ENCODE measurements around the gene LRRD1. TPM values are rescaled to one million over a fixed set of nuclear protein-coding genes. Genes with fewer than 3 reads are reported as not detected.
"Not testable (repeated sequence)": the region's sequence is repeated elsewhere in the genome, so short reads cannot be mapped to it uniquely, and the experiment has no call there.

Gene LRRD1
- total RNA-seq, 1 experiment from 2014 or later, result not detected

- H4K8ac ChIP-seq (replicated peaks; ENCODE audit: insufficient read length, low read depth, low read length), result no peak overlapping the region
- no peak for DNase-seq
- no peaks in the 10 kb centered on the region for H3K79me2 ChIP-seq (ENCODE audit: insufficient read depth, low read length)
- no peaks in the 10 kb centered on the region for H3K27me3 ChIP-seq (ENCODE audit: insufficient read depth, low read length)
- H3K56ac ChIP-seq (ENCODE audit: insufficient read length, low read depth, low read length), result no peak overlapping the region
- H4K20me1 ChIP-seq (ENCODE audit: control insufficient read depth, insufficient read depth, insufficient read length), result no peaks in the 10 kb centered on the region
- H2BK12ac ChIP-seq (ENCODE audit: insufficient read length, low read depth, low read length), result no peak overlapping the region
- no peaks in the 10 kb centered on the region for H3K4me1 ChIP-seq (ENCODE audit: insufficient read depth, low read length)
- H3K79me1 ChIP-seq (ENCODE audit: insufficient read depth, low read depth, low read length, poor library complexity, severe bottlenecking), result no peaks in the 10 kb centered on the region
- H3K27ac ChIP-seq (ENCODE audit: insufficient read length, low read depth, low read length), result no peak overlapping the region
- H4K5ac ChIP-seq (ENCODE audit: insufficient read length, low read depth, low read length), result no peak overlapping the region
- H2AK5ac ChIP-seq (ENCODE audit: insufficient read length, low read length), result no peak overlapping the region
- no peak overlapping the region for H3K23ac ChIP-seq (ENCODE audit: insufficient read length, low read depth, low read length)
- H3K4ac ChIP-seq (ENCODE audit: low read depth, low read length), result no peak overlapping the region
- no peaks in the 10 kb centered on the region for H3K9me3 ChIP-seq (ENCODE audit: control insufficient read depth, low read depth, low read length)
- H2BK20ac ChIP-seq (ENCODE audit: low read depth, low read length, poor library complexity, severe bottlenecking), result no peak overlapping the region
- no peak overlapping the region for H3K18ac ChIP-seq (ENCODE audit: insufficient read length, low read depth, low read length)
- no peak for TF ChIP-seq CTCF (conservative IDR thresholded peaks at IDR 0.05)
- Mint-ChIP-seq H3K4me1 (no peaks in the 10 kb centered on the region), H3K36me3 (ENCODE audit: insufficient read depth in 1 of 3, low read depth in 3 of 3) (no peaks in the 10 kb centered on the region), H3K27ac (no peak overlapping the region), H3K4me3 (no peak overlapping the region), H3K27me3 (ENCODE audit: low read depth) (no peaks in the 10 kb centered on the region), H3K9me3 (no peaks in the 10 kb centered on the region)
- no peak overlapping the region for H4K91ac ChIP-seq (ENCODE audit: insufficient read length, low read depth, low read length)
- no peak overlapping the region for H2AFZ ChIP-seq (ENCODE audit: low read length)
- no peak overlapping the region for H3T11ph ChIP-seq (ENCODE audit: low read length)
- no peak overlapping the region for H2BK120ac ChIP-seq (ENCODE audit: low read depth, low read length, poor library complexity, severe bottlenecking)
- no peaks in the 10 kb centered on the region for H3K23me2 ChIP-seq (ENCODE audit: insufficient read length, low read depth, low read length, poor library complexity, severe bottlenecking)
- no peak overlapping the region for H3K14ac ChIP-seq (ENCODE audit: insufficient read depth, low read length)
- H2BK5ac ChIP-seq (ENCODE audit: insufficient read length, low read length), result no peak overlapping the region
- no peak overlapping the region for H3K4me2 ChIP-seq (ENCODE audit: insufficient read depth, insufficient read length, low read length)
- no CpG with 5 or more reads among the region's 5 CpGs for WGBS (ENCODE audit: extremely low coverage, insufficient read length, low lambda C conversion rate)
- H3K9ac ChIP-seq (ENCODE audit: extremely low read depth, insufficient read length, low read length), result no peak overlapping the region
- H2BK15ac ChIP-seq (ENCODE audit: low read depth, low read length), result no peak overlapping the region
Observed at GRCh38 chr7:92149736-92150239, 29.2 kb downstream of the LRRD1 start.

- not testable (repeated sequence) for H3K4me1 Mint-ChIP-seq; H3K56ac ChIP-seq (ENCODE audit: insufficient read length, low read depth, low read length); H2BK20ac ChIP-seq (ENCODE audit: low read depth, low read length, poor library complexity, severe bottlenecking); H3K4me2 ChIP-seq (ENCODE audit: insufficient read depth, insufficient read length, low read length); H2BK15ac ChIP-seq (ENCODE audit: low read depth, low read length); H2BK5ac ChIP-seq (ENCODE audit: insufficient read length, low read length); H2BK12ac ChIP-seq (ENCODE audit: insufficient read length, low read depth, low read length); H3K4ac ChIP-seq (ENCODE audit: low read depth, low read length); DNase-seq; H3K79me1 ChIP-seq (ENCODE audit: insufficient read depth, low read depth, low read length, poor library complexity, severe bottlenecking); H4K5ac ChIP-seq (ENCODE audit: insufficient read length, low read depth, low read length); H3K9me3 ChIP-seq (ENCODE audit: control insufficient read depth, low read depth, low read length); H2AFZ ChIP-seq (ENCODE audit: low read length); H2AK5ac ChIP-seq (ENCODE audit: insufficient read length, low read length); H3K4me3 Mint-ChIP-seq; H3K79me2 ChIP-seq (ENCODE audit: insufficient read depth, low read length); H3K9ac ChIP-seq (ENCODE audit: extremely low read depth, insufficient read length, low read length); H3K23ac ChIP-seq (ENCODE audit: insufficient read length, low read depth, low read length); H3T11ph ChIP-seq (ENCODE audit: low read length); H3K4me1 ChIP-seq (ENCODE audit: insufficient read depth, low read length); H4K8ac ChIP-seq (replicated peaks; ENCODE audit: insufficient read length, low read depth, low read length); H3K36me3 Mint-ChIP-seq (ENCODE audit: insufficient read depth in 1 of 3, low read depth in 3 of 3); H3K27ac ChIP-seq (ENCODE audit: insufficient read length, low read depth, low read length); H4K20me1 ChIP-seq (ENCODE audit: control insufficient read depth, insufficient read depth, insufficient read length); H3K23me2 ChIP-seq (ENCODE audit: insufficient read length, low read depth, low read length, poor library complexity, severe bottlenecking); H2BK120ac ChIP-seq (ENCODE audit: low read depth, low read length, poor library complexity, severe bottlenecking); H3K27me3 Mint-ChIP-seq (ENCODE audit: low read depth); H4K91ac ChIP-seq (ENCODE audit: insufficient read length, low read depth, low read length); H3K14ac ChIP-seq (ENCODE audit: insufficient read depth, low read length); H3K18ac ChIP-seq (ENCODE audit: insufficient read length, low read depth, low read length); H3K27me3 ChIP-seq (ENCODE audit: insufficient read depth, low read length)
- Mint-ChIP-seq H3K27ac (peak overlapping the region in 1 of 3 experiments; percentile 83; a peak in 1 of 7 replicates), H3K9me3 (peaks cover 17 to 18% of the 10 kb centered on the region in 2 experiments; a peak in 4 of 5 replicates)
- WGBS (ENCODE audit: extremely low coverage, insufficient read length, low lambda C conversion rate), result no CpG with 5 or more reads among the region's 50 CpGs
Observed at GRCh38 chr7:92143192-92143880, 35.6 kb downstream of the LRRD1 start.

Data from H9 (cell line).